Thyroid gland (tissue), 4 donors: ENCODE results near the gene NSFL1C. TPM values are rescaled to one million over a fixed set of nuclear protein-coding genes. Genes with fewer than 3 reads are reported as not detected.

Source experiments
- DNase-seq, 2 donors: peaks; one replicate each; pipeline ENCODE4 v3.0.0-alpha.2; 2019
- H3K27ac ChIP-seq, 3 donors: fragments of 200-600 bp; sonication (generic); 1 replicate in 2 of 3; 2 replicates in 1 of 3; pipeline ENCODE4 v1.5.1; 2016 to 2019; ENCODE audit warnings: mild to moderate bottlenecking in 1 of 3, moderate library complexity in 1 of 3
- H3K27me3 ChIP-seq: fragments of 200-600 bp; sonication (generic); one replicate; pipeline ENCODE4 v1.5.1; 2019
- H3K36me3 ChIP-seq, 2 donors: fragments of 200-600 bp; sonication (generic); one replicate each; pipeline ENCODE4 v1.5.1; 2016 to 2019
- H3K4me1 ChIP-seq, 2 donors: fragments of 200-600 bp; sonication (generic); one replicate each; pipeline ENCODE4 v1.5.1; 2017 to 2019
- H3K4me3 ChIP-seq, 3 donors: fragments of 200-600 bp; sonication (generic); replicated peaks in 1 of 3; 1 replicate in 2 of 3; 2 replicates in 1 of 3; pipeline ENCODE4 v1.5.1; 2016; ENCODE audit warnings: mild to moderate bottlenecking in 1 of 3
- H3K9me3 ChIP-seq: fragments of 200-600 bp; sonication (generic); one replicate; pipeline ENCODE4 v1.5.1; 2017
- CTCF ChIP-seq, 6 experiments: fragments of 200-600 bp in 3 of 6; fragments of 450-650 bp in 3 of 6; sonication (generic) in 3 of 6; IDR thresholded peaks; one replicate each; pipeline ENCODE4 v1.5.1; 2016 to 2019; ENCODE audit warnings: antibody characterized with exemption in 6 of 6, mild to moderate bottlenecking in 2 of 6, inconsistent platforms in 1 of 6, moderate library complexity in 1 of 6
- POLR2A ChIP-seq, 2 donors: fragments of 450-650 bp; IDR thresholded peaks; one replicate each; pipeline ENCODE4 v1.6.1; 2017; ENCODE audit warnings: antibody characterized with exemption in 2 of 2, mild to moderate bottlenecking in 2 of 2, moderate library complexity in 1 of 2
- WGBS, 2 donors: methylation state at CpG; one replicate each; pipeline ENCODE4 v1.1.5; 2017; 5-methylcytosine and 5-hydroxymethylcytosine counted together
- intact Hi-C: fragments of 100-400 bp; cut with DNase I; formaldehyde crosslinking; loops from one replicate; pipeline ENCODE4 v1.15.1; 2023
- total RNA-seq, 4 donors: library from RNA; depleted of rRNA; stranded (reverse); fragments of >200 nt; gene quantifications; one replicate each; pipeline ENCODE4 v1.2.3, GENCODE V29; 2016

Gene NSFL1C
- total RNA-seq, 4 donors from 2014 or later, result 42.2 to 51.3 (median 48.8) TPM

DNA sequence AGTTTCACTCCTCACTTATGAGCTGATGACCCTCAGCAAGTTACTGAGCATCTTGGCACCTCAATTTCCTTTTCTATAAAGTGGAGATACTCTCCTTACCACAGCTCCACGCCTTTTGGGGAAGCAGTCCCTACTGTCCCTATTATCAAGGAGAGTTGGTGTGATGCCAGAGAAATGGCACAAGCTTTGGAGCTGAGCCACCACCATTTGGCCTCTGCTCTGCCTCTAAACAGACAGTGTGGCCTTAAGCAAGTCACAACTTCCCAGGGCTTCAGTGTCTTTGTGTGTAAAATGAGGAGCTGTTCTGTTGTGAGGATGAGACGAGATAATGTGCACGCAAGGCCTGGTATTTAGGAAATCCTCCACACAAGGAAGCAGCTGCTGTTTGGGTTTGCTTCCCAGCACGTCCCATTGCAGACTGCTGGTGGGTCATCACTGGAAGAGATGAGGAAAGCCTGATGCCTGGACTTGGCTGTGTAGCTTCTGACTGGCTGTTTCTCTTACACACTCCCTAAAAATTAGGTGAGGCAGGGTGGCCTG, 18.5 kb downstream of the NSFL1C start:
- no peaks in the 10 kb centered on the region for H3K9me3 ChIP-seq
- no peak for DNase-seq
- TF ChIP-seq POLR2A (IDR thresholded peaks at IDR 0.05) (no peak), CTCF (IDR thresholded peaks at IDR 0.05) (no peak)
- no peak overlapping the region for H3K4me3 ChIP-seq
- H3K4me1 ChIP-seq, result no peaks in the 10 kb centered on the region
- 93% methylated on average over 4 of the region's 4 CpGs for WGBS, 2 donors
- intact Hi-C loops, result no loop called here
- no peak overlapping the region for H3K27ac ChIP-seq
- peaks cover 94 to 96% of the 10 kb centered on the region in 2 donors for H3K36me3 ChIP-seq
- H3K27me3 ChIP-seq, result no peaks in the 10 kb centered on the region

- no peak for DNase-seq
- WGBS, 2 donors, result 93 to 100% methylated on average over 1 of the region's 1 CpG
- no peak for TF ChIP-seq POLR2A (IDR thresholded peaks at IDR 0.05)
- no peak for TF ChIP-seq CTCF (IDR thresholded peaks at IDR 0.05)
- no peak overlapping the region for H3K27ac ChIP-seq
- H3K36me3 ChIP-seq, result peaks cover 86 to 91% of the 10 kb centered on the region in 2 donors
- H3K4me1 ChIP-seq, result no peaks in the 10 kb centered on the region
- no peaks in the 10 kb centered on the region for H3K27me3 ChIP-seq
- intact Hi-C loops, result no loop called here
- H3K9me3 ChIP-seq, result no peaks in the 10 kb centered on the region
- no peak overlapping the region for H3K4me3 ChIP-seq
Observed at GRCh38 chr20:1446536-1446935, 20.1 kb downstream of the NSFL1C start.

GRCh38 chr20:1443085-1443484, 23.6 kb downstream of the NSFL1C start:
- Histone ChIP-seq H3K4me3 (no peak overlapping the region), H3K4me1 (no peaks in the 10 kb centered on the region), H3K36me3 (peaks cover 54 to 60% of the 10 kb centered on the region in 2 donors), H3K27ac (no peak overlapping the region), H3K9me3 (no peaks in the 10 kb centered on the region), H3K27me3 (no peaks in the 10 kb centered on the region)
- intact Hi-C loops, result no loop called here
- no peak for TF ChIP-seq CTCF (IDR thresholded peaks at IDR 0.05)
- no peak for TF ChIP-seq POLR2A (IDR thresholded peaks at IDR 0.05)
- DNase-seq, result no peak
- 73 to 80% methylated on average over 5 of the region's 5 CpGs for WGBS, 2 donors

- H3K27me3 ChIP-seq, result no peaks in the 10 kb centered on the region
- H3K27ac ChIP-seq, result no peak overlapping the region
- H3K36me3 ChIP-seq, result peaks cover 50 to 52% of the 10 kb centered on the region in 2 donors
- H3K9me3 ChIP-seq, result no peaks in the 10 kb centered on the region
- no peak for DNase-seq
- WGBS, 2 donors, result 91 to 95% methylated on average over 2 of the region's 2 CpGs
- TF ChIP-seq POLR2A (IDR thresholded peaks at IDR 0.05), result no peak
- no peak for TF ChIP-seq CTCF (IDR thresholded peaks at IDR 0.05)
- no peaks in the 10 kb centered on the region for H3K4me1 ChIP-seq
- H3K4me3 ChIP-seq, result no peak overlapping the region
- intact Hi-C loops, result no loop called here
Observed at GRCh38 chr20:1442304-1442703, 24.3 kb downstream of the NSFL1C start.

GRCh38 chr20:1441133-1441532, 25.5 kb downstream of the NSFL1C start:
- H3K9me3 ChIP-seq, result no peaks in the 10 kb centered on the region
- no peak overlapping the region for H3K4me3 ChIP-seq
- peaks cover 39 to 41% of the 10 kb centered on the region in 2 donors for H3K36me3 ChIP-seq
- H3K4me1 ChIP-seq, result no peaks in the 10 kb centered on the region
- DNase-seq, result no peak
- 69 to 97% methylated on average over 3 of the region's 3 CpGs for WGBS, 2 donors
- H3K27ac ChIP-seq, result no peak overlapping the region
- TF ChIP-seq CTCF (IDR thresholded peaks at IDR 0.05) (no peak), POLR2A (IDR thresholded peaks at IDR 0.05) (no peak)
- H3K27me3 ChIP-seq, result no peaks in the 10 kb centered on the region
- intact Hi-C loops, result no loop called here
